MM.1S (cell line): ENCODE measurements around the gene COL7A1.

ENCODE experiments used
- DNase-seq: peaks from one replicate; pipeline ENCODE4 v3.0.0-alpha.2; 2015
- H2AFZ ChIP-seq: fragments of 300-600 bp; sonication (generic); 2 replicates; pipeline ENCODE4 v1.6.0; 2016; ENCODE audit warnings: antibody characterized with exemption, low read length
- H3F3A ChIP-seq: fragments of 300-600 bp; sonication (generic); 2 replicates; pipeline ENCODE4 v1.6.1; 2016; ENCODE audit warnings: mild to moderate bottlenecking, antibody characterized with exemption, low read length, moderate library complexity, mixed read lengths; ENCODE audit not compliant: insufficient read depth
- H3K27ac ChIP-seq: fragments of 300-600 bp; sonication (generic); 2 replicates; pipeline ENCODE4 v1.5.1; 2016; ENCODE audit warnings: mild to moderate bottlenecking, low read length
- H3K27me3 ChIP-seq: fragments of 300-600 bp; sonication (generic); replicated peaks from 2 replicates; pipeline ENCODE4 v1.6.0; 2016; ENCODE audit warnings: low read length; ENCODE audit not compliant: insufficient read depth
- H3K36me3 ChIP-seq: fragments of 300-600 bp; sonication (generic); replicated peaks from 2 replicates; pipeline ENCODE4 v1.6.1; 2016; ENCODE audit warnings: mild to moderate bottlenecking, low read length, mixed read lengths; ENCODE audit not compliant: insufficient read depth
- H3K4me1 ChIP-seq: fragments of 300-600 bp; sonication (generic); 2 replicates; pipeline ENCODE4 v1.6.1; 2016; ENCODE audit warnings: low read length, mixed read lengths
- H3K4me2 ChIP-seq: fragments of 300-600 bp; sonication (generic); 2 replicates; pipeline ENCODE4 v1.6.0; 2016; ENCODE audit warnings: low read depth, low read length
- H3K4me3 ChIP-seq: fragments of 300-600 bp; sonication (generic); 2 replicates; pipeline ENCODE4 v1.5.1; 2016; ENCODE audit warnings: low read length, mixed read lengths
- H3K79me2 ChIP-seq: fragments of 300-600 bp; sonication (generic); 2 replicates; pipeline ENCODE4 v1.6.1; 2016; ENCODE audit warnings: mixed run types, low read length, mixed read lengths
- H3K9ac ChIP-seq: fragments of 300-600 bp; sonication (generic); 2 replicates; pipeline ENCODE4 v1.6.1; 2016; ENCODE audit warnings: low read length, mixed read lengths
- H3K9me2 ChIP-seq: fragments of 300-600 bp; sonication (generic); replicated peaks from 2 replicates; pipeline ENCODE4 v1.6.1; 2016; ENCODE audit warnings: mild to moderate bottlenecking, low read length, mixed read lengths; ENCODE audit not compliant: insufficient read depth
- H3K9me3 ChIP-seq: fragments of 300-600 bp; sonication (generic); replicated peaks from 2 replicates; pipeline ENCODE4 v1.6.1; 2016; ENCODE audit warnings: mild to moderate bottlenecking, low read length, mixed read lengths; ENCODE audit not compliant: insufficient read depth
- H4K20me1 ChIP-seq: fragments of 300-600 bp; sonication (generic); 2 replicates; pipeline ENCODE4 v1.6.1; 2016; ENCODE audit warnings: mild to moderate bottlenecking, low read length, moderate library complexity, mixed read lengths; ENCODE audit not compliant: insufficient read depth
- CTCF ChIP-seq: fragments of 300-600 bp; sonication (generic); IDR thresholded peaks from 2 replicates; pipeline ENCODE4 v1.5.1; 2016; ENCODE audit warnings: antibody characterized with exemption, low read length, mixed read lengths
- EZH2 ChIP-seq: fragments of 300-600 bp; sonication (generic); optimal IDR thresholded peaks from 2 replicates; pipeline ENCODE3; 2017; ENCODE audit warnings: low read depth, mild to moderate bottlenecking, antibody characterized with exemption, low read length, mixed read lengths
- EZH2phosphoT487 ChIP-seq: fragments of 300-600 bp; sonication (generic); IDR thresholded peaks from 2 replicates; pipeline ENCODE4 v1.6.1; 2018; ENCODE audit warnings: antibody characterized with exemption, low read length

The COL7A1 gene

GRCh38 chr3:48573973-48574585 lies 21.1 kb downstream of the COL7A1 start:
- no peak overlapping the region for H3K4me3 ChIP-seq
- no peaks in the 10 kb centered on the region for H3K9me3 ChIP-seq
- no peaks in the 10 kb centered on the region for H3K4me1 ChIP-seq
- H3K9me2 ChIP-seq = no peaks in the 10 kb centered on the region
- no peaks in the 10 kb centered on the region for H3K79me2 ChIP-seq
- no peaks in the 10 kb centered on the region for H4K20me1 ChIP-seq
- peaks cover 17% of the 10 kb centered on the region for H3K27me3 ChIP-seq
- H3K9ac ChIP-seq = no peak overlapping the region
- H3F3A ChIP-seq = no peaks in the 10 kb centered on the region
- no peaks in the 10 kb centered on the region for H3K36me3 ChIP-seq
- H2AFZ ChIP-seq = no peak overlapping the region
- no peak for DNase-seq
- H3K4me2 ChIP-seq = no peak overlapping the region
- TF ChIP-seq EZH2 (no peak), EZH2phosphoT487 (no peak), CTCF (no peak)
- H3K27ac ChIP-seq = no peak overlapping the region

- Histone ChIP-seq H3K4me3 (no peak overlapping the region), H3K9me2 (no peaks in the 10 kb centered on the region), H4K20me1 (no peaks in the 10 kb centered on the region), H3K4me1 (no peaks in the 10 kb centered on the region), H3K9me3 (no peaks in the 10 kb centered on the region), H3K9ac (no peak overlapping the region), H3F3A (no peaks in the 10 kb centered on the region), H2AFZ (no peak overlapping the region), H3K4me2 (no peak overlapping the region), H3K27ac (no peak overlapping the region), H3K27me3 (peaks cover 14% of the 10 kb centered on the region), H3K79me2 (no peaks in the 10 kb centered on the region), H3K36me3 (no peaks in the 10 kb centered on the region)
- TF ChIP-seq EZH2 = no peak
- no peak for TF ChIP-seq EZH2phosphoT487
- TF ChIP-seq CTCF = no peak
- DNase-seq = no peak
Observed at GRCh38 chr3:48572517-48572916, 22.6 kb downstream of the COL7A1 start.

GRCh38 chr3:48571938-48572337 lies 23.2 kb downstream of the COL7A1 start:
- DNase-seq = no peak
- Histone ChIP-seq H4K20me1 (no peaks in the 10 kb centered on the region), H3K4me2 (no peak overlapping the region), H2AFZ (no peak overlapping the region), H3F3A (no peaks in the 10 kb centered on the region), H3K4me1 (no peaks in the 10 kb centered on the region), H3K27me3 (peaks cover 14% of the 10 kb centered on the region), H3K9ac (no peak overlapping the region), H3K27ac (no peak overlapping the region), H3K9me2 (no peaks in the 10 kb centered on the region), H3K36me3 (no peaks in the 10 kb centered on the region), H3K79me2 (no peaks in the 10 kb centered on the region), H3K4me3 (no peak overlapping the region), H3K9me3 (no peaks in the 10 kb centered on the region)
- no peak for TF ChIP-seq CTCF
- no peak for TF ChIP-seq EZH2phosphoT487
- no peak for TF ChIP-seq EZH2
